Thoracic aorta (tissue), 2 donors: ENCODE results near the gene PAQR9. TPM values are rescaled to one million over a fixed set of nuclear protein-coding genes. Genes with fewer than 3 reads are reported as not detected.
"Not testable (repeated sequence)": the region's sequence is repeated elsewhere in the genome, so short reads cannot be mapped to it uniquely, and the experiment has no call there.

Source experiments
- ATAC-seq: fragments of 150-250 bp; one replicate; pipeline ENCODE4 v1.8.0; 2017; ENCODE audit warnings: low read depth; ENCODE audit not compliant: insufficient number of reproducible peaks, low FRiP score
- DNase-seq: peaks from one replicate; pipeline ENCODE4 v3.0.0-alpha.2; 2020; ENCODE audit warnings: low spot score
- H3K27ac ChIP-seq, 2 donors: fragments of 200-600 bp; sonication (generic); 1 replicate in 1 of 2; 2 replicates in 1 of 2; pipeline ENCODE4 v1.5.1; 2016; ENCODE audit warnings: mild to moderate bottlenecking in 2 of 2, moderate library complexity in 2 of 2
- H3K27me3 ChIP-seq: fragments of 200-600 bp; sonication (generic); replicated peaks from 2 replicates; pipeline ENCODE4 v1.6.0; 2016; ENCODE audit warnings: mild to moderate bottlenecking; ENCODE audit not compliant: insufficient read depth
- H3K36me3 ChIP-seq: fragments of 200-600 bp; sonication (generic); one replicate; pipeline ENCODE4 v1.5.1; 2016
- H3K4me1 ChIP-seq, 2 donors: fragments of 200-600 bp; sonication (generic); 1 replicate in 1 of 2; 2 replicates in 1 of 2; pipeline versions ENCODE4 v1.5.1 to v1.6.0; 2016; ENCODE audit warnings: low read depth in 2 of 2, mild to moderate bottlenecking in 1 of 2; ENCODE audit not compliant: control insufficient read depth in 1 of 2
- H3K4me3 ChIP-seq: fragments of 200-600 bp; sonication (generic); 2 replicates; pipeline ENCODE4 v1.5.1; 2016; ENCODE audit warnings: mild to moderate bottlenecking
- H3K9me3 ChIP-seq: fragments of 200-600 bp; sonication (generic); 2 replicates; pipeline ENCODE4 v1.5.1; 2016
- total RNA-seq, 2 donors: library from RNA; depleted of rRNA; stranded (reverse); fragments of >200 nt; gene quantifications; one replicate each; pipeline versions ENCODE4 v1.1.0 to v1.2.3, GENCODE V29; 2016
- TF ChIP-seq, protein P1 (sequence below): fragments of 200-600 bp; sonication (generic); IDR thresholded peaks from one replicate; pipeline ENCODE4 v1.5.1; 2019; ENCODE audit warnings: antibody characterized with exemption

Gene PAQR9
- total RNA-seq, 2 donors from 2014 or later, result 0.21 TPM; not detected in 1

DNA sequence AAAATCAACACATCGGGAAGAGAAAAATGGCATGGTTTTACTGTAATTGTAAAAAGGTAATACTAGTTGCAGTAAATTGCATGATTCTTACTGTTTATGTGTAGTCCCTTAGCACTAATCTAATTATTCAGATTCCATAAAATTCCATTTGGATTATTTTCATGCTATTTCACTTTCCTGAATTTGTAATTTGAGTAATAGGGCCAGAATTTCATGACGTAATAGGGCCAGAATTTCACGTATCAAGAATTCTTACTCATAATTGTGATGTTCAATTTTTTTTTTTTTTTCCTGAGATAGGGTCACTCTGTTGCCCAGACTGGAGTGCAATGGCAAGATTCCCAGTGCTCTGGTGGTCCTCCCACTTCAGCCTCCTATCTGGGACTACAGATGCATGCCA is 35.0 kb upstream of the PAQR9 start:
- no peaks in the 10 kb centered on the region for H3K9me3 ChIP-seq
- no peak overlapping the region for H3K4me3 ChIP-seq
- DNase-seq (no peak), ATAC-seq (no peak)
- no peaks in the 10 kb centered on the region for H3K36me3 ChIP-seq
- H3K4me1 ChIP-seq, result peaks cover 11 to 25% of the 10 kb centered on the region in 2 donors
- no peaks in the 10 kb centered on the region for H3K27me3 ChIP-seq
- no peak overlapping the region for H3K27ac ChIP-seq
- TF ChIP-seq, protein P1, sequence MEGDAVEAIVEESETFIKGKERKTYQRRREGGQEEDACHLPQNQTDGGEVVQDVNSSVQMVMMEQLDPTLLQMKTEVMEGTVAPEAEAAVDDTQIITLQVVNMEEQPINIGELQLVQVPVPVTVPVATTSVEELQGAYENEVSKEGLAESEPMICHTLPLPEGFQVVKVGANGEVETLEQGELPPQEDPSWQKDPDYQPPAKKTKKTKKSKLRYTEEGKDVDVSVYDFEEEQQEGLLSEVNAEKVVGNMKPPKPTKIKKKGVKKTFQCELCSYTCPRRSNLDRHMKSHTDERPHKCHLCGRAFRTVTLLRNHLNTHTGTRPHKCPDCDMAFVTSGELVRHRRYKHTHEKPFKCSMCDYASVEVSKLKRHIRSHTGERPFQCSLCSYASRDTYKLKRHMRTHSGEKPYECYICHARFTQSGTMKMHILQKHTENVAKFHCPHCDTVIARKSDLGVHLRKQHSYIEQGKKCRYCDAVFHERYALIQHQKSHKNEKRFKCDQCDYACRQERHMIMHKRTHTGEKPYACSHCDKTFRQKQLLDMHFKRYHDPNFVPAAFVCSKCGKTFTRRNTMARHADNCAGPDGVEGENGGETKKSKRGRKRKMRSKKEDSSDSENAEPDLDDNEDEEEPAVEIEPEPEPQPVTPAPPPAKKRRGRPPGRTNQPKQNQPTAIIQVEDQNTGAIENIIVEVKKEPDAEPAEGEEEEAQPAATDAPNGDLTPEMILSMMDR, result no peak

GRCh38 chr3:142997330-142997729 is 33.9 kb upstream of the PAQR9 start:
- H3K27ac ChIP-seq, result no peak overlapping the region
- H3K4me1 ChIP-seq, result peaks cover under 1 to 15% of the 10 kb centered on the region in 2 donors
- no peak for ATAC-seq
- H3K27me3 ChIP-seq, result no peaks in the 10 kb centered on the region
- no peak for DNase-seq
- H3K36me3 ChIP-seq, result no peaks in the 10 kb centered on the region
- H3K9me3 ChIP-seq, result no peaks in the 10 kb centered on the region
- TF ChIP-seq, protein P1, result no peak
- no peak overlapping the region for H3K4me3 ChIP-seq

DNA sequence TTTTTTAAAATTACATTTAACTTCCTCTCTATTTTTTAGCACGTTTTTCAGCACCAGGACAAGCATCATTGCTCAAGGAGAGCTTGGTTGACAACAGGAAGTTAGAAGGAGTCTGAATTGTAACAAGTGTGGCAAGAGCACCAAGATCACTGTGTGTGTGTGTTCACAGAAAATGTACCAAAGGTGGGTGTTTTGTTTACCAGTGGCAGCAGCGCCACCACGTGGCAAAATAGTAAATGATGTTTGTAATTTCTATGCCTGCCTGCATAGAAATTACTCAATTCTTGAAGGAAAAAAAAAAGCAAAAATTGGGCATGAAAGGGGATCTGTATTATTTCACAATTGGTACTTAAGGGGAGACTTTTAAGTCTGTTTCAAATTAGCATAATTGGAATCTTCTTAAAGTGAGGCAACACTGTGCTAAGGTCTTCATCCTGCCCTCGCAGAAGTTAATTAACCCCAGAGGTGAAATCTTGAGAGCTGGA is 30.5 kb upstream of the PAQR9 start:
- no peak for ATAC-seq
- DNase-seq, result peak; percentile 21
- TF ChIP-seq, protein P1, result peak; percentile 56
- Histone ChIP-seq H3K36me3 (no peaks in the 10 kb centered on the region), H3K9me3 (no peaks in the 10 kb centered on the region), H3K4me1 (no peaks in the 10 kb centered on the region), H3K27me3 (no peaks in the 10 kb centered on the region), H3K4me3 (no peak overlapping the region), H3K27ac (no peak overlapping the region)

GRCh38 chr3:142992323-142992722 is 28.8 kb upstream of the PAQR9 start:
- Histone ChIP-seq H3K4me1 (no peaks in the 10 kb centered on the region), H3K27me3 (no peaks in the 10 kb centered on the region), H3K4me3 (no peak overlapping the region), H3K27ac (no peak overlapping the region), H3K36me3 (no peaks in the 10 kb centered on the region), H3K9me3 (no peaks in the 10 kb centered on the region)
- TF ChIP-seq, protein P1, result no peak
- DNase-seq (no peak), ATAC-seq (no peak)

- Histone ChIP-seq H3K4me3 (no peak overlapping the region), H3K9me3 (no peaks in the 10 kb centered on the region), H3K27me3 (no peaks in the 10 kb centered on the region), H3K27ac (no peak overlapping the region), H3K4me1 (no peaks in the 10 kb centered on the region), H3K36me3 (no peaks in the 10 kb centered on the region)
- TF ChIP-seq, protein P1, result no peak
- ATAC-seq (no peak), DNase-seq (no peak)
Measured at GRCh38 chr3:142990721-142991120, 27.2 kb upstream of the PAQR9 start.

DNA sequence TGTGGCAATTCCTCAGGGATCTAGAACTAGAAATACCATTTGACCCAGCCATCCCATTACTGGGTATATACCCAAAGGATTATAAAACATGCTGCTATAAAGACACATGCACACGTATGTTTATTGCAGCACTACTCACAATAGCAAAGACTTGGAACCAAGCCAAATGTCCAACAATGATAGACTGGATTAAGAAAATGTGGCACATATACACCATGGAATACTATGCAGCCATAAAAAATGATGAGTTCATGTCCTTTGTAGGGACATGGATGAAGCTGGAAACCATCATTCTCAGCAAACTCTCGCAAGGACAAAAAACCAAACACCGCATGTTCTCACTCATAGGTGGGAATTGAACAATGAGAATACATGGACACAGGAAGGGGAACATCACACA is 25.4 kb upstream of the PAQR9 start:
- not testable (repeated sequence) for H3K36me3 ChIP-seq, DNase-seq, H3K9me3 ChIP-seq, ATAC-seq, H3K27ac ChIP-seq, H3K4me1 ChIP-seq, H3K4me3 ChIP-seq, H3K27me3 ChIP-seq

DNA sequence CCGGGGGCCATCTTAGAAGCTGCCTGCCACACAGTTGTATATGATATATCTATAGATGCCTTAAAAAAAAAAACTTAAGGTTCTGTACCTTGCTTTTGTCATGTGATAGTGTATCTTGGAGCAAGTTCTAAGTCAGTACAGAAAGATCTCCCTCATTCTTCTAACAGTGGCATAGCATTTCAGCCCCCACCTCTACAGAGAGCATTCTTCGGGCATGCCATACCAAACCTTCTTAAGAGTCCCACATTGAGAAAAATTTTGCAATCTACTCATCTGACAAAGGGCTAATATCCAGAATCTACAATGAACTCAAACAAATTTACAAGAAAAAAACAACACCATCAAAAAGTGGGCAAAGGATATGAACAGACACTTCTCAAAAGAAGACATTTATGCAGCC is 24.7 kb upstream of the PAQR9 start:
- H3K4me1 ChIP-seq, H3K27me3 ChIP-seq, H3K9me3 ChIP-seq, H3K36me3 ChIP-seq, DNase-seq, H3K4me3 ChIP-seq, H3K27ac ChIP-seq, ATAC-seq: not testable (repeated sequence)
